ENCODE measurements around the gene FANCM.

The FANCM gene

DNA sequence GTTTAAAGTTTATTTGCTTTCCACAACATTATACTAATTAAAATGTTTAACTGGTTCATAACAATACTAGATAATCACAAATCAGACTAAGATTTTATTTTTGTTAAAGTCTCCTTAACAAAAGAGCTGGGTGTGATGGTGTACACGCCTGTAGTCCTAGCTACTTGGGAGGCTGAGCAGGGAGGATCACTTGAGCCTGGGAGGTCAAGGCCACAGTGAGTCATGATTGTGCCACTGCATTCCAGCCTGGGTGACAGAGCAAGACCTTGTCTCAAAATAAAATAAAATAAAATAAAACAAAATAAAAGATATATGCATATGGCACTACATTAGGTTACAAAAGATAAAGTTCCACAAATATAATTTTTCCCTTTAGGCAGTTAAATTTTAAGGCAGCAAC is 111.7 kb downstream of the FANCM start:
- H3K27ac ChIP-seq (ENCODE audit: low read depth, low read length), result no peak overlapping the region
- H4K20me1 ChIP-seq (ENCODE audit: control insufficient read depth, insufficient read depth, low read depth, low read length), result peaks cover 37% of the 10 kb centered on the region
- no peaks in the 10 kb centered on the region for H3K9me2 ChIP-seq (replicated peaks; ENCODE audit: control insufficient read depth, low read length)
- H3F3A ChIP-seq (ENCODE audit: control insufficient read depth, insufficient read depth), result peaks cover 9% of the 10 kb centered on the region
- H3K79me2 ChIP-seq (ENCODE audit: control insufficient read depth, low read length), result peaks cover 100% of the 10 kb centered on the region
- H3K4me3 ChIP-seq (ENCODE audit: low read length), result no peak overlapping the region
- no peak overlapping the region for H3K4me2 ChIP-seq (ENCODE audit: low read length)
- peaks cover 47% of the 10 kb centered on the region for H3K4me1 ChIP-seq (ENCODE audit: control insufficient read depth, low read length)
- no peaks in the 10 kb centered on the region for H3K27me3 ChIP-seq (ENCODE audit: control insufficient read depth, low read length)
- TF ChIP-seq EZH2phosphoT487 (IDR thresholded peaks at IDR 0.05; ENCODE audit: borderline replicate concordance, low read length), result no peak
- TF ChIP-seq, protein P1, sequence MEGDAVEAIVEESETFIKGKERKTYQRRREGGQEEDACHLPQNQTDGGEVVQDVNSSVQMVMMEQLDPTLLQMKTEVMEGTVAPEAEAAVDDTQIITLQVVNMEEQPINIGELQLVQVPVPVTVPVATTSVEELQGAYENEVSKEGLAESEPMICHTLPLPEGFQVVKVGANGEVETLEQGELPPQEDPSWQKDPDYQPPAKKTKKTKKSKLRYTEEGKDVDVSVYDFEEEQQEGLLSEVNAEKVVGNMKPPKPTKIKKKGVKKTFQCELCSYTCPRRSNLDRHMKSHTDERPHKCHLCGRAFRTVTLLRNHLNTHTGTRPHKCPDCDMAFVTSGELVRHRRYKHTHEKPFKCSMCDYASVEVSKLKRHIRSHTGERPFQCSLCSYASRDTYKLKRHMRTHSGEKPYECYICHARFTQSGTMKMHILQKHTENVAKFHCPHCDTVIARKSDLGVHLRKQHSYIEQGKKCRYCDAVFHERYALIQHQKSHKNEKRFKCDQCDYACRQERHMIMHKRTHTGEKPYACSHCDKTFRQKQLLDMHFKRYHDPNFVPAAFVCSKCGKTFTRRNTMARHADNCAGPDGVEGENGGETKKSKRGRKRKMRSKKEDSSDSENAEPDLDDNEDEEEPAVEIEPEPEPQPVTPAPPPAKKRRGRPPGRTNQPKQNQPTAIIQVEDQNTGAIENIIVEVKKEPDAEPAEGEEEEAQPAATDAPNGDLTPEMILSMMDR (IDR thresholded peaks at IDR 0.05; ENCODE audit: low read depth, low read length, poor library complexity, severe bottlenecking), result no peak
- H3K36me3 ChIP-seq (ENCODE audit: control insufficient read depth, low read length), result peaks cover 78% of the 10 kb centered on the region
- no peaks in the 10 kb centered on the region for H3K9me3 ChIP-seq (ENCODE audit: control insufficient read depth, insufficient read depth, low read length)

DNA sequence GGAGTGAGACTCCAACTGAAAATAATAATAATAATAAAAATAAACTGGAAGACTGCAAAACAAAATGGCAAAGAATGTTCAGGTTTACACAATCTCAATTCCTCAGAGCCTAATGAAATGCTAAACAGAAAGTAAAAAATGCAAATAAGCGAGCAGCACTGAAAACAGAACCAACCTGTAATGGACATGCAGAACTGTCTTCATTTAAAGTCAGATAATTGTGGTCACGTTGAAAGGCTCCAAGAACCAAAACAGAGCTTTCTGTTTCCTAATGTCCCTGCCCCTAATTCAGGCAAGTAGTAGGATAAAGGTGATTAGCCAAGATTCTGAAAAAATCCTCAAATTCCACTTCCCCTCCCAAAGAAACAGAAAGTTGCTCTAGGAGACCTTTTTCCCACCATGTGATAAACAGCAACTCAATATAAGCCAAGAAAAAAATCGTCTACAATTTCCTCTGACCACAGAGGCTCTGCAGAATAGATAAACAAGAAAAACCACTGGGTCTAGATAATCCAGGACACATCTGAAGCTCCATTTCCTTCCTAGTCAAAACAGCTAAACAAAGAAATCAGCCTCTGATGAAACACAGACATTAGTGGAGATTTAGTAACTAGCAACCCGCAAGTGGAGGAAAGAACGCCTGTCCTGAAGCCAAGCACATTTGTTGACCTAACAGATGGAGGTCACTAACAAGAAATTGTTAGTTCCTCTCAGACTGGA is 114.3 kb downstream of the FANCM start:
- Histone ChIP-seq H3K27me3 (ENCODE audit: control insufficient read depth, low read length) (no peaks in the 10 kb centered on the region), H3F3A (ENCODE audit: control insufficient read depth, insufficient read depth) (peaks cover 16% of the 10 kb centered on the region), H3K4me2 (ENCODE audit: low read length) (peak overlapping the region; percentile 77), H3K27ac (ENCODE audit: low read depth, low read length) (peak overlapping the region; percentile 34), H3K79me2 (ENCODE audit: control insufficient read depth, low read length) (peaks cover 83% of the 10 kb centered on the region), H3K4me1 (ENCODE audit: control insufficient read depth, low read length) (peaks cover 40% of the 10 kb centered on the region), H4K20me1 (ENCODE audit: control insufficient read depth, insufficient read depth, low read depth, low read length) (peaks cover 32% of the 10 kb centered on the region), H3K9me2 (replicated peaks; ENCODE audit: control insufficient read depth, low read length) (no peaks in the 10 kb centered on the region), H3K9me3 (ENCODE audit: control insufficient read depth, insufficient read depth, low read length) (peaks cover 8% of the 10 kb centered on the region; the same call in 1 of the 2 replicates), H3K36me3 (ENCODE audit: control insufficient read depth, low read length) (peaks cover 62% of the 10 kb centered on the region), H3K4me3 (ENCODE audit: low read length) (peak overlapping the region; percentile 97)
- TF ChIP-seq, protein P1 (IDR thresholded peaks at IDR 0.05; ENCODE audit: low read depth, low read length, poor library complexity, severe bottlenecking), result no peak
- no peak for TF ChIP-seq EZH2phosphoT487 (IDR thresholded peaks at IDR 0.05; ENCODE audit: borderline replicate concordance, low read length)

Data from DOHH2 (cell line).